Liver (tissue), 9 donors: Measurements from ENCODE around the gene RAD51B. TPM values are rescaled to one million over a fixed set of nuclear protein-coding genes. Genes with fewer than 3 reads are reported as not detected.

Experiments
- DNase-seq: peaks from one replicate; pipeline ENCODE4 v3.0.0-alpha.2; 2017; ENCODE audit warnings: low spot score
- H3K27ac ChIP-seq, 2 donors: one replicate each; pipeline ENCODE4 v1.7.0; 2013; ENCODE audit warnings: inconsistent platforms in 2 of 2, low read length in 2 of 2, control low read depth in 1 of 2, low read depth in 1 of 2, mild to moderate bottlenecking in 1 of 2
- H3K27me3 ChIP-seq, 4 donors: one replicate each; pipeline versions ENCODE4 v1.6.1 to v1.7.0; 2013; ENCODE audit warnings: low read length in 3 of 4, inconsistent platforms in 1 of 4, mild to moderate bottlenecking in 1 of 4, moderate library complexity in 1 of 4; ENCODE audit not compliant: control insufficient read depth in 4 of 4, insufficient read depth in 4 of 4
- H3K36me3 ChIP-seq, 4 donors: one replicate each; pipeline versions ENCODE4 v1.6.1 to v1.7.0; 2013; ENCODE audit warnings: low read length in 3 of 4, mild to moderate bottlenecking in 3 of 4, low read depth in 1 of 4, moderate library complexity in 1 of 4; ENCODE audit not compliant: control insufficient read depth in 4 of 4, insufficient read depth in 3 of 4
- H3K4me1 ChIP-seq, 4 donors: one replicate each; pipeline versions ENCODE4 v1.6.1 to v1.7.0; 2013; ENCODE audit warnings: low read length in 3 of 4, mild to moderate bottlenecking in 3 of 4, moderate library complexity in 1 of 4; ENCODE audit not compliant: control insufficient read depth in 4 of 4, insufficient read depth in 4 of 4
- H3K4me3 ChIP-seq, 3 donors: one replicate each; pipeline versions ENCODE4 v1.6.1 to v1.7.0; 2013; ENCODE audit warnings: low read length in 3 of 3, control low read depth in 1 of 3, low read depth in 1 of 3, mild to moderate bottlenecking in 1 of 3
- H3K9ac ChIP-seq, 2 donors: one replicate each; pipeline ENCODE4 v1.7.0; 2013; ENCODE audit warnings: low read length in 2 of 2, mild to moderate bottlenecking in 2 of 2, moderate library complexity in 2 of 2, control low read depth in 1 of 2, low read depth in 1 of 2
- H3K9me3 ChIP-seq, 4 donors: one replicate each; pipeline versions ENCODE4 v1.6.1 to v1.7.0; 2013; ENCODE audit warnings: low read length in 3 of 4; ENCODE audit not compliant: control insufficient read depth in 4 of 4
- ATF3 ChIP-seq: IDR thresholded peaks from 2 replicates; pipeline ENCODE4 v1.6.1; 2016; ENCODE audit warnings: antibody characterized with exemption
- CTCF ChIP-seq: fragments of 150-350 bp; IDR thresholded peaks from 2 replicates; pipeline ENCODE4 v1.5.1; 2017; ENCODE audit warnings: improper control_type of control experiment, low read depth, low read length; ENCODE audit not compliant: missing input control
- EGR1 ChIP-seq, 2 donors: IDR thresholded peaks; 2 replicates each; pipeline ENCODE4 v1.6.1; 2016 to 2018; ENCODE audit warnings: antibody characterized with exemption in 2 of 2, low read depth in 2 of 2
- FOXA1 ChIP-seq: IDR thresholded peaks from 2 replicates; pipeline ENCODE4 v1.6.1; 2016; ENCODE audit warnings: antibody characterized with exemption
- GABPA ChIP-seq, 2 donors: IDR thresholded peaks in 1 of 2; conservative IDR thresholded peaks in 1 of 2; 2 replicates each; pipeline ENCODE4 v1.6.1; 2016; ENCODE audit warnings: antibody characterized with exemption in 2 of 2, mild to moderate bottlenecking in 1 of 2, moderate library complexity in 1 of 2
- HNF4A ChIP-seq, 2 donors: conservative IDR thresholded peaks; 2 replicates each; pipeline ENCODE4 v1.6.1; 2016; ENCODE audit warnings: antibody characterized with exemption in 2 of 2, mild to moderate bottlenecking in 2 of 2
- HNF4G ChIP-seq: IDR thresholded peaks from 2 replicates; pipeline ENCODE4 v1.6.1; 2016; ENCODE audit warnings: antibody characterized with exemption
- JUND ChIP-seq, 2 donors: IDR thresholded peaks; 2 replicates each; pipeline ENCODE4 v1.6.1; 2016; ENCODE audit warnings: antibody characterized with exemption in 2 of 2
- MAX ChIP-seq: IDR thresholded peaks from 2 replicates; pipeline ENCODE4 v1.6.1; 2016; ENCODE audit warnings: antibody characterized with exemption
- NR2F2 ChIP-seq: IDR thresholded peaks from 2 replicates; pipeline ENCODE4 v1.6.1; 2016; ENCODE audit warnings: antibody characterized with exemption
- RAD21 ChIP-seq, 2 donors: IDR thresholded peaks; 2 replicates each; pipeline ENCODE4 v1.6.1; 2016; ENCODE audit warnings: antibody characterized with exemption in 2 of 2, mild to moderate bottlenecking in 2 of 2
- REST ChIP-seq: IDR thresholded peaks from 2 replicates; pipeline ENCODE4 v1.6.1; 2016; ENCODE audit warnings: antibody characterized with exemption, mild to moderate bottlenecking
- RXRA ChIP-seq, 2 donors: IDR thresholded peaks; 2 replicates each; pipeline ENCODE4 v1.6.1; 2017 to 2018; ENCODE audit warnings: antibody characterized with exemption in 2 of 2, mild to moderate bottlenecking in 1 of 2
- SP1 ChIP-seq: IDR thresholded peaks from 2 replicates; pipeline ENCODE4 v1.6.1; 2018; ENCODE audit warnings: antibody characterized with exemption, mild to moderate bottlenecking
- TAF1 ChIP-seq: conservative IDR thresholded peaks from 2 replicates; pipeline ENCODE4 v1.6.1; 2016; ENCODE audit warnings: antibody characterized with exemption, mild to moderate bottlenecking
- YY1 ChIP-seq: IDR thresholded peaks from 2 replicates; pipeline ENCODE4 v1.6.1; 2016; ENCODE audit warnings: antibody characterized with exemption, mild to moderate bottlenecking
- ZBTB33 ChIP-seq: IDR thresholded peaks from 2 replicates; pipeline ENCODE4 v1.6.1; 2016; ENCODE audit warnings: antibody characterized with exemption
- WGBS: extraction: QIAGEN DNeasy Blood & Tissue Kit; methylation state at CpG from one replicate; pipeline ENCODE4 v1.1.7; 2013; 5-methylcytosine and 5-hydroxymethylcytosine counted together
- polyA plus RNA-seq, 2 donors: library from polyadenylated mRNA; stranded (reverse) in 1 of 2; unstranded in 1 of 2; fragments of 200-250 nt in 1 of 2; fragments of >200 nt in 1 of 2; fragmentation: Nextera tagmentation in 1 of 2; extraction: Ambion mirVana in 1 of 2; gene quantifications; one replicate each; pipeline versions ENCODE4 v1.2.1 to v1.2.3, GENCODE V29; 2013 to 2015
- total RNA-seq, 2 donors: library from RNA; depleted of rRNA; stranded (reverse); fragments of >200 nt; gene quantifications; one replicate each; pipeline ENCODE4 v1.2.3, GENCODE V29; 2014
- donor health status: healthy.
- donor health status: healthy.
- donor health status: healthy.
- donor health status: healthy.
- donor health status: healthy.

RAD51B gene
- total and polyA plus RNA-seq, 4 donors: 0.81 to 12.9 (median 2.4) TPM

GRCh38 chr14:68686724-68687123 is 867.1 kb downstream of the RAD51B start:
- H3K9ac ChIP-seq: no peak overlapping the region
- H3K27me3 ChIP-seq: no peaks in the 10 kb centered on the region
- H3K27ac ChIP-seq: no peak overlapping the region
- no peaks in the 10 kb centered on the region for H3K36me3 ChIP-seq
- no peak for TF ChIP-seq GABPA (IDR thresholded peaks at IDR 0.05 in 1 of 2, conservative IDR thresholded peaks at IDR 0.05 in 1 of 2)
- H3K4me1 ChIP-seq: peaks cover 0 to 10% (median under 1%) of the 10 kb centered on the region in 4 donors
- DNase-seq: no peak
- whole genome bisulfite sequencing: 91% methylated on average over 8 of the region's 8 CpGs
- no peaks in the 10 kb centered on the region for H3K9me3 ChIP-seq
- H3K4me3 ChIP-seq: no peak overlapping the region

GRCh38 chr14:68687746-68688145 is 868.2 kb downstream of the RAD51B start:
- no peaks in the 10 kb centered on the region for H3K27me3 ChIP-seq
- no peaks in the 10 kb centered on the region for H3K9me3 ChIP-seq
- no peak for TF ChIP-seq JUND (IDR thresholded peaks at IDR 0.05)
- no peak for TF ChIP-seq EGR1 (IDR thresholded peaks at IDR 0.05; ENCODE audit: low read depth in 2 of 2)
- TF ChIP-seq RAD21 (IDR thresholded peaks at IDR 0.05): no peak
- TF ChIP-seq ATF3: no peak
- no peak for TF ChIP-seq CTCF
- no peak for TF ChIP-seq TAF1
- TF ChIP-seq NR2F2: no peak
- no peak for TF ChIP-seq MAX
- no peak for TF ChIP-seq HNF4A (conservative IDR thresholded peaks at IDR 0.05)
- TF ChIP-seq ZBTB33: no peak
- TF ChIP-seq REST: no peak
- TF ChIP-seq RXRA (IDR thresholded peaks at IDR 0.05): no peak
- TF ChIP-seq YY1: no peak
- TF ChIP-seq FOXA1: no peak
- TF ChIP-seq HNF4G: no peak
- TF ChIP-seq SP1: no peak
- WGBS: 94% methylated on average over 11 of the region's 11 CpGs
- DNase-seq: no peak
- H3K4me3 ChIP-seq: no peak overlapping the region
- H3K27ac ChIP-seq: no peak overlapping the region
- peaks cover 0 to 9% (median 0%) of the 10 kb centered on the region in 4 donors for H3K4me1 ChIP-seq
- no peak overlapping the region for H3K9ac ChIP-seq
- H3K36me3 ChIP-seq: no peaks in the 10 kb centered on the region
